GM19395 (cell line): ENCODE measurements around the gene CADPS.

ENCODE experiments used
- ATAC-seq: cut with Tn5 transposase; IDR thresholded peaks from one replicate; pipeline ENCODE4 v1.9.1; 2021; ENCODE audit warnings: mild to moderate bottlenecking, moderate library complexity; ENCODE audit not compliant: unreplicated experiment

Gene CADPS

DNA sequence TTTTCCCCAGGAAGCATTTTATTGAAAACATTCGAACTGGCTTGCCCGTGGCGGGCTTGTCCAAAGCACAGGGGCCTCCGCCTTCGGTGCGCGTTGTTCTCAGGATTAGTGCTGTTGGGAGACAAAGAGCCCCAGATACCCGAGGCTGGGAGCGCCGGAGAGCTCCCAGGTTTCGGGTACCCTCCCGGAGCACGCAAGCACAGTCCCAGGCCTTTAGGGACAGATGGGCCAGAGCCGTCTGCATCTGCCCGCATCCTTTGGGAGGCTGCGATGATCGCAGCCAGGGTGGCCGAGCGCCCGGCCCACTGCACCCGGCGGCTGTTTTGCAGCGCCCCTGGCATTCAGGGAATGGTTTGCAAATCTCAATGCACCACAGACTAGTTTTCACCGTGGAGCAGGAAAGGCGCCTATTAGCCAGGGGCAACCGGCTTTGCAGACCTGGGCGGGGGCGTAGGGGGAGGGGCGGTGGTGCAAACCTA lies 496.9 kb downstream of the CADPS start:
- ATAC-seq, result no peak

DNA sequence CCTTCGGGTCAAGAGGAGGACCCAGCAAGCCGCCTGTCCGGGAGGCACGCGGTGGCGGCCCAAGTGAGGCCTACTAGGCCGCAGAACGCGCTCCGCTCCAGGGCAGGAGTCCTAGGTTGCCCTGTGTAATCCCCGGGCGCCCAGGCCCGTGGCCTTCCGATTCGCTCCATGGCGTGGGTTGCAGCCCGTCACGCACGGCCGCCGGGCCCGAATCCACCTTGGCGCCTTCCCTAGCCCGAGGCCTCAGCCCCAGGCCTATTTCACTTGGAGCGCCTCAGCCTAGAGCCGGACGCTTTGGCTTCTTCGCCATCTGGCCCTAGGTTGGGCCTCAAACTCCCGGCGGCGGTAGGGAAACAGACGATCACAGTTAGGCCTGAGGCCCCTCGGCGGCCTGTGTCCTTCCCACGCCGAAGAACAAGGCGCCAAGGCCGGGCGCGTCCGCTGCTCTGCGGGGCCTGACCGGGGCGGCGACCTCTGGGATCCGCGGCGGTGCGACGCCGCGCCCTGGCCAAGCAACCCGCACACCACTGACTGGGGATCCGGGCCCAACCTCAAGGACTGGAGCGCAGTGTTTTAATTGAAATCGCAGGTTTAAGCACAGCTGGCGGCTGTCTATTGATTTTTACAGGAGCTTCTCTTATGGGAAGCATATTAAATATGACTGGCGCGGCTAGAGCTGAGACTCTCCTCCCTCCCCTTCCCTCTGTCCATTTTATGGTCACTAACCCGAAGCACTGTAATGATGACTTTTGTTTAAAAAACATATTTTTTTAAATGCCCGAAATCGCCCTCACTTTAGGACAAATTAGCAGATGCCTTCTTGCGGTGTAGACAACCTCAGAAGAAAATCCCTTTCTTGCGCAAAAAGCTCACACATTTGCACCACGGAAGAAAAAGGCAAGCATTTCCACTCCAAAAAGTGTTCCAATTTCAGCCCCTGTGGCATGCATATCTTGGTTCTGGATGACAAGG lies 498.0 kb downstream of the CADPS start:
- no peak for ATAC-seq

DNA sequence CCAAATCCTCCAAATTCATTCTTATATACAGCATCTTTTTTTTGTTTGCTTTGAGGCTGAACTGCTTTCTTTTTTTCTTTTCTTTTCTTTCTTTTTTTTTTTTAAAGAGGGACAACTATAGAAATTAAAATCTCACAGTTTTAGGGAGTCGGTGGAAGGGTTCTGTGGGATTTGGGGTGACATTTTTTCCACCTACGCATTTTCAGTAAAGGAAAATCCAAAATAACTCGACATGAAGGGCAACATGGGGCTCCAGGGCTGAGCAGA lies 498.8 kb downstream of the CADPS start:
- ATAC-seq, result no peak

DNA sequence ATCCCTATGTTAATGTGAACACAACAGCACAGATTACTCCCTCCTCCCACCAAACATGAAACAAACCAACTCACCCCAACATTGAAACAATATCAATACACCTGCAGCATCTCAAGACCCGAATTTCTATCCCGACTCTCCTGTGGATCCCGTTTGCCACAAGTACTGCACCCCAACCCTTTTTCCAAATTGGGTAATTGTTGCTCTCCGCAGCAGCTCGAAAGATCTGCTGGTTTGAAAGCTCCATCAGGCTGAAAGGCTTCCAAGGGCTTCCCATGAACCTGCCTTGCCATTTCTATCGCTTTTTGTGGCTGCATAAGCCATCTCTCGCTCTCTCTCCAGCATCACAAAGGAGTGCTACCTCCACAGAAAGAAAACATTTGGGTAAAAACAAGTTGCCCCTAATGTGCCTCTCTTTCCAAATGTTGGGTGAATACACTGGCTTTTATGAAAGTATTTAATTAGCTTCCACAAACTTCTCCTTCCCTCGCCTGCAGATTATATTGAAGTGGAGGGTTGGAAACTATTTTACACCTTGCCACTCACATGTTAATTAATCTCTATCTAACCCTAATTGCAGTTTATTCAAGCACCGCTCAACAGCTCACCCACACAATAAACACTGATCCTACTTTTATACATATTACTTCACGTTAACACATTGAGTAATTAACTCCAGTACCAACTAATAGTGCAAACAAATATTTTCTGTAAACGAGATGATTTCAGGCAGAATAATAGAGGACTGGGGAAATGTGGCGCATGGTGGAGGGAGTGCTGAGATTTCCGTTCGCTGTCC lies 499.4 kb downstream of the CADPS start:
- no peak for ATAC-seq

DNA sequence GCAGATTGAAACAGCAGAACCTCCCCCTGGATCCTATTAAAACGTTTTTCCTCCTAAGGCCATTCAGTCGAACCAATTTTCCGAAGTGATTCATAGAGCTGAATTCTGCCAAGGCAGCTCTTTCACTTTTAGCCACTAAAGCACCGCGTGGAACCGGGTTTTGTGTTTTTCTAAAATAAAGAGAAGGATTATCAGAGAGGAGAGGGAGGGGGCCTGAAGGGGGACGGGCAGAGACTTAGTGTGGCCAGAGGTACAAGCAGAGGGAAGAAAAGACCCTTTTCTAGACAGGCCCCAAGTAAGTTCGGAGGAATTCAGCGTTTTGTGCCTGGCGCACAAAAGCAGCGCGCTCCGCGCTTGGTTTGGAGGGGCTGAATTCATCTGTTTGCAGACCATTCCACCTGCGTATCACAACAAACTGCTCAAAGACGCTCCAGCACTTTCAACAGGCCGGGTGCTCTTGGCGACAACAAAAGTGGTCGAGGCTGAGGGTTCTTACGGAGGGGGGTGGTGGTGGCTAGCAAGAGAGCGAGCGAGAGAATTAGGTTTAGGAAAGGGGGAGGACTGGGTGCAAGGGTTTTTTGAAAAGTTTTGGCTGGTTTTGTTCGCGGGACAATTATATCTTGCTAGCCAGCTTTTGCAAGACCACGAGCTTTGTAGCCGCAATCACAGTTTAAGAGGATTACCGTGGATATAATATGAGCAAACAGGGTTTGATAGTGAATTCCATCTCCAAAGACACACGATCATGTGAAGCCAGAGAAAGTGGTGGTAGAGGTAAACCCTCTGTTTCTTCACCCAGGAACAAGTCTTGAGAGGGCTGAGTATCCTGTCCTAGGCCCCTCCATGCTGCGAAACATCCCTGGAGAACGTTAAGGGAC lies 500.6 kb downstream of the CADPS start:
- ATAC-seq, result no peak

DNA sequence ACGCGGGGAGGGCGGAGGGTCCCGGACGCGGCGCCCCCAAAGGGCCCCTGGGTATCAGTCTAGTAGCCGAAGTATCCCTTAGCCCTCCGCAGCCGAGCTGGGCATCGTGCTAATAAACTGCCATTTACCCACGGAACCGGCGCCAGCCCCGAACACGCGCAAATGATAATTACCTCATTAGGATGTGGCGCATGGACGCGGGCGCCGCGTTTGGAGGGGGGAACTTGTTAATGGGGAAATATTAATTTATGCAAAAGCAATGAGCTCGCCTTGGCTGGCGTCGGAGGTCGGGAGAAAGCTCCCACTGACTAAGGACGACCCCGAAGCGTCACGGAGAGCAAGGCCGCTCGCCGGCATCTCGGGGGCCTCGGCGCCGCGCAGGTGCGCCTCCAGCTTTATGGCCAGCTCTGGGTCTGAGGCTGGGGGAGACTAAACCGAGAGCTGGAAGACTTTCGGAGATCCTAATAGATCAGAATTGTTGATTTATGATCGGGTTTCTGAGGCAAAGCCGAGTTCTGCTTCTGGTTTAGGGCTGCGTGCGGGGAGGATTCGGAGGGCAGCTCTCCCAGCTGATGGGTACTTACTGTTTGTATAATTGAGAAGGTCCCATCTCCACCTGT lies 501.4 kb downstream of the CADPS start:
- no peak for ATAC-seq

DNA sequence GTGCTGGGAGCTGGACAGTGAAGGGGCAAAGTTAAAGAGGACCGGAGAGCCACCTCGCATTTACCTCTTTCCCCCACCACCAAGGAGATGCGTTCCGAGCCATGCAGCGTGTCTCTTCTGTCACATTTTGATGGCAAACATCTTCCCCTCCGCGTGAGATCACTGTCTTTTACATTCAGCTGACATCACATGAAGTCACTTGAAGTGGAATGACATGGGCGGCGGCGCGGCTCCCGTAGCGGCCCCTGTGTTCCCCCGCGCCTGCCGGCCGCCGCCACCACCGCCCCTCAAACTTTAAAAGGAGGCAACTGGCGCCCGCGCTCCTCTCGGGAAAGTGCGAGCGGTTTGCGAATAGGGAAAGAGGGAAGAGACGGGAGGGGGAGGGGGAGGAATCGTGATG lies 502.0 kb downstream of the CADPS start, which contains the start of gene FEZF2:
Gene FEZF2, minus strand, starts transcription at position 336 of the 400 bp plus-strand sequence. CDS start 682 bp downstream, outside the sequence.
- no peak for ATAC-seq

DNA sequence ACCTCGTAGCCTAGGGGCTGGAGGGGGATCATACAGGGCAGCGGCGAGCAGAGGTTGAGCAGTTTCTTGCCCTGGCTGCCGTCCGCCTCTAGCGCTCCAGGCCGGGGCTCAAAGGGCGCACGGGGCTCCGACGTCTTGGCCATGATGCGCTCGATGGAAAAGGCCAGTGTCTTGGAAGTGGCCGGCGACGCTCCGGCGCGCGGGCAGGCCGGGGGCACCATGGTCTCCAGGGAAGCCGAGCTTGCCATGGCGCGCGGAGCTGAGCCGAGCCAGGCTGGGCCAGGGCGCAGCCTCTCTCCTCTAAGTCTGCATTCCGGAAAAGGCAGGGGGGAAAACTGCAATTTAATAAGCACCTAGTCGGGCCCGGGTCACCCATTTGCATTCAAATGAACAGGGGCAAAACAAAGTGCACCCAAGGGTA lies 502.6 kb downstream of the CADPS start:
- no peak for ATAC-seq

DNA sequence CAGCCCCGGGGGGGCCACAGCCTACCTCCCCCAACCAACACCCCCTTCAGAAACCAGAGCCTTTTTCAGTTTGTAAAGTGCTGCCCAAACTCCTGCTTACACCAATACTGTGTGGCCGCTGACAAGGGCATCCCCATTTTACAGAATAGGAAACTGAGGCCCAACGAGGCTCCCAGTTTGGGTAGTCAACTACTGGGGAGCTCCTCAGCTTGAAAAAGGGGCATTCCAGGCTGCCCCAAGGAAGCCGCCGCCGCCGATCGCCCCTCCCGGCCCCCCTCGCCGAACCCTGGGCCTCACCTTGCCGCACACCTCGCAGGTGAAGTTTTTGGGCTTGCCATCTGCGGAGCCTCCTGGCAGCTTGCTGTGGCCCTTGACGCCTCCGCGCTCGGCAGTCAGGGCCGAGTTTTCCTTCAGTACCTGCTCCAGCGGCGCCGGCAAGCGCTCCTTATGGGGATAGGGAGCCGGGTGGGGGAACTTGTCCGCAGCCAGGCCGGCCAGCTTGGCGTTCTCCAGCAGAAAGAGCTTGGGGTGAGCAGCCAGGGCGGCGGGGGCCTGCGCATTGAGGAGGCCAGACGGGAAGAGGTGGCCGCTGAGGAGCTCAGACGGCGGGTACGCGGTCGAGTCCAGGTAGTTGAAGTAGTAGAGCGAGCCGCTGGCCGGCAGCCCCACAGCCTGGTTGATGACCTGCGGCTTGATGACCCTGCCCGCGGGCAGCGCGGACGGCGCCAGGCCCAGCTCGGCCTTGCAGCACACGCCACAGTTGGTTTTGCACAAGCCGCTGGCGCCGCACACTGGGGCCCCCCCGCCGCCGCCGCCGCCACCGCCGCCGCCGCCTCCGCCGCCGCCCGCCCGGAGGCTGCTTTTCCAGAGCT lies 503.3 kb downstream of the CADPS start:
- no peak for ATAC-seq

DNA sequence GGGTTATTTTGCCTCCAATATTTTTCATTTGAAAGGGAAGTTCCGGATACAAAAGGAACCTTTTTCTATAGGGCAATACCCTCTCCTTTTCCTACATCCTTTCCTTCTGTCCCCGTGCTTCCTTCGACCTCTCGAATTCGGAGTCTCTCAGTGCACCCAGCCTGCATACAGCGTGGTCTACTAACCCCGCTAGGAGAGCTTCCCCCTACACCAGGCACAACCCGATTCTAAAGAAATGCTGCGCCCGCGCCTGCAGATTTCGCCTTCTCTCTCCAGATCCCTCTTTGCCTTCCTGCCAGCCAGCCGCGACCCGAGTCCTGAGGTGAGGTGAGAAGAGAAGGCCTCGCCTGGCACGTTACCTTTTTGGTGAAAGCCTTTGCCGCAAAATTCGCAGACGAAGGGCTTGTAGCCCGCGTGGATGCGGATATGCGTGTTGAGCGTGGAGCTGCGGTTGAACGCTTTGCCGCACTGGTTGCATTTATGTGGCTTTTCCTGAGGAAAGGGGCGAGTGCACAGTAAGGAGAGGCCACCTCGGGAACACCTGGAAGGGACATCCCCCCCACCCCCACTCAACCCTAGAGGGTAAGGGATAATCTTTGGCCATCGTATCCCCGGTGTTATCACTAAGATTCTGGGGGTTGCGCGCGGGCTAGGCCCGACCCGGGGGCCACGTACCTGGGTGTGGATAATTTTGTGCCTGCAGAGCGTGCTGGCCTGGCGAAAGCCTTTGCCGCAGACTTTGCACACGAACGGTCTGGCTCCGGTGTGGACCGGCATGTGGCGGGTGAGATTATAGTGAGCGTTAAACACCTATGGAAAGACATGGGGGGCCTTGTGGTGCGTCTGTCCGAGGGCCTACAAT lies 504.1 kb downstream of the CADPS start:
- no peak for ATAC-seq

DNA sequence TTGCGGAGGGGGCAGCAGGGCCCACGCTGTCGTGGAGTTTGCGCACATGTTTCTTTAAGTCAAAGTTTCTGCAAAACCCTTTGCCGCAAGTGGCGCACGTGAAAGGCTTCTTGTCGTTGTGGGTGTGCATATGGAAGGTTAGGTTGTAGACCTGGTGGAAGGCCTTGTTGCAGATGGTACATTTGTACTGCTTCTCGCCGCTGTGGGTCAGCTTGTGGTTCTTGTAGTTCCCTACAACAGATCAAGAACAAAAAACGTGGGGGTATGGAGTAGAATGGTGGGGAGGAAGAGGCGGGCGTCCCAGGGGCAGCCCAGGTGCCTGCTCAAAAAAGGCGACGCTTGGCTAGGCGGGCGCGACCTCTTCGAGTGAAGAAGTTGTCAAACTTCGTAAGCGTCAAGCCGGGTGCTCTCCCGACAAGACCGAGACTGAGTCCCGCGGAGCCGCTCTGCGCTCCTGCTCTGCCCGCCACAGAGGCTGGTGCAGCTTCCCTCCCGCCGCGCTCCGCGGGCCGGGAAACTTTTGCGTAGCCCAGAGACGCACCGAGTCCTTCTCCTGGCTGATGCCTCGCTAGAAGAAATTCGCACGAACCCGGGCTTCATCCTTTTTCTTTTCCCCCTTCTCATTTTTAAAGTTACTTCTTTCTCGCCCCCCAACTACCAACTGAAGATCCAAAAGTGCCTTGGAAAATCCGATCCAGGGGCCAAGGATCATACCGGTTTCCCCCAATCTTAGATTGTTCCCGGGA lies 504.9 kb downstream of the CADPS start:
- ATAC-seq, result no peak

DNA sequence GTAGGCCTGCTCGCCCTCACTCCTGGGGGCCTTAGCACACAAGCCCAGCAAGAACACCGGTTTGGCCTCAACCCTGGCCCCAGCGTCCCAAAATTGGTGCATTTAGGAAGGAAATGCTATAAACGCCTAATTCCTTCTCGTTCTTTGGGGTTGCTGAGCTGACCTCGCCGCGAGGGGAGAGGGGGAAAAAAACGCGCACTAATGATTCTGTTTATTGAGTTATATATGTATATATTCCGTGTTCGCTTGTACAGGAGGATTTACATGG lies 505.8 kb downstream of the CADPS start:
- ATAC-seq, result no peak

DNA sequence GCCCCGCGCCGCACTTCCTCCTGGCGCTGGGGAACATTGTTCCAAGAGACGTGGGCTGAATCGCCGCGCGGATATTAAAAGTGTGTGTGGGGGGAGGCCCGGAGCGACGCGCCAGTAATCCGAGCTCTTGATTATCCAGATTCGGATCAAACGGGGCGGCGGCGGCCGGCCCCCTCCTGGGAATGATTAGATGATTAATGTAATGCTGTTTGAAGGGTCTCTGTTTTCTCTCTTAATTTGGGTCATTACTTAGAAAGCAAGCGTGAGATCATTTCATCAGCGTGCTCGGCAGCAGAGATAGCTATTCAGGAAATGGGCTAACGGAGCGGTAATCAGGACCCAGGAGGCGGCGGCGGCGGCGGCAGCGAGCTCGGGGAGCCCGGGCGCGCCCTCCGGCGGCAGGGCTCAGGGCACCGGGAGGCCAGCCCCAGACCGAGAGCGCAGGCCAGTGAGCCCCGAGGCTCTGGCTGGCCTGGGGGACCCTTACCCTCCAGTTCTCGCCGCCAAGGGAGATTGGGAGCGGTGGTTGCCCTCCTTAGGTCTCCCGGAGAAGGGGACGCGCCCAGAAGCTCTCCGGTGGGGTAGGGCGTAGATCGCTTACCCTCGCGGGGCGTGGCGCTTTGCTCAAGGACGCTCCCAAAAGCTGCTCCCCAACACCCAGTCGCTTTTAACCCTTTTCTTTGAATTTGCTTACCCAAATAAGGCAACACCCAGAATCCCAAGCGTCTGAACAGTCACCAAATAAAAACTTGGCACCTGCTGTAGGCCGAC lies 506.3 kb downstream of the CADPS start:
- ATAC-seq, result no peak

DNA sequence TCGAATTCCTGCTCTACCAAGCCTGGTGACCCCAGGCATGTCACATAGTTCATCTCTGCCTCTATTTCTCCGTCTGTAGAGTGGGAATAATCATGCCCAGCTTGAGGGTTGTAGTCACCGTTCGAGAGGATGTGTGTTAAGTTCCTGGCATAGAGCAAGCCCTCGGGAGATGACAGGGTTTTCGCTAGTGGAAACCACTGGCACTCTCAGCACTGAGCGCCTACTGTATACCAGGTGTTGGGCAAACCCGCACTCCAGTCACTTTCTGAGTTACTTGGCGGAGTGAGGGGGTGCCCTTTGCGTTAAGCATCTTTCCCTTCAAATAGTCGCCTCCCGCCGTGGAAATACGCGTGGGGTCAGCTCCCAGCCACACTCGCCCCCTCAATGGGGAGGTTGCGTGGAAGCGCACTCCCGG lies 506.9 kb downstream of the CADPS start:
- ATAC-seq, result no peak

DNA sequence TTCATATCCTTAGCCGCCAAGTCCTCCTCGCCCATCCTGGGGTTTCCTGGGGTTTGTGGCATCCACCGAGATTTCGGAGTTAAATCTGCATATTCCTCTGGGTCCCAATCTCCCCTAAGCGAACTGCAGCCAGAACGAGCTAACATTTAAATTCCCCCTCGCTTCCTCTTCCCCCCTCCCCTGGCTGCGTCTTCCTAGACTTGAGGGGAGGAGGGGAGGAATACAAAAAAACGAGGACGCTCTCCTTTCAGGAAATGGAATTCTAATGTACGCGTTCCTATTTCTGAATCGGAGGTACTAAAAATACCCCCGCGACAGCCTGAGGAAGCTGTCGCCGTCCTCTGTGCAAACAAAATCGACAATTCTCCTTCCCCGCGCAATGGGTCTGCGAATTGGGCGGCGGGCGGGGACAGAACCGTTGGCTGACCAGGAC lies 507.4 kb downstream of the CADPS start:
- ATAC-seq, result no peak

DNA sequence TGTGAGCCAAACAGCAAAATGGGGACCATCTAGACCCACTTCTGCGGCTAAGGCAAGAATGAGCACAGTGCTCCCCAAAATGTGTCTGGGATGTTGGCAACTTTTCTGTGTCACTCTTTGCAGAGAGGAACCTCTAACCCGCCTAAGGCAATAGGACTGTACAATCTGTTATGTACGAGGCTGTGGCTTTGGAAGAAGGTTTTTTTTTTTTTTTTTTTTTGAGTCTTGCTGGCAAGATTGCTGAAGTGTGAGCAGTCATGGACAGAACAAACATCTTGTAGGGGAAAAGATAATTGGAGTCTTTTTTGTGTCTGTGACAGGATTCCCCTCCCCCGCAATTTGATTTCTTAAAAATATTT lies 509.1 kb downstream of the CADPS start:
- ATAC-seq, result no peak

DNA sequence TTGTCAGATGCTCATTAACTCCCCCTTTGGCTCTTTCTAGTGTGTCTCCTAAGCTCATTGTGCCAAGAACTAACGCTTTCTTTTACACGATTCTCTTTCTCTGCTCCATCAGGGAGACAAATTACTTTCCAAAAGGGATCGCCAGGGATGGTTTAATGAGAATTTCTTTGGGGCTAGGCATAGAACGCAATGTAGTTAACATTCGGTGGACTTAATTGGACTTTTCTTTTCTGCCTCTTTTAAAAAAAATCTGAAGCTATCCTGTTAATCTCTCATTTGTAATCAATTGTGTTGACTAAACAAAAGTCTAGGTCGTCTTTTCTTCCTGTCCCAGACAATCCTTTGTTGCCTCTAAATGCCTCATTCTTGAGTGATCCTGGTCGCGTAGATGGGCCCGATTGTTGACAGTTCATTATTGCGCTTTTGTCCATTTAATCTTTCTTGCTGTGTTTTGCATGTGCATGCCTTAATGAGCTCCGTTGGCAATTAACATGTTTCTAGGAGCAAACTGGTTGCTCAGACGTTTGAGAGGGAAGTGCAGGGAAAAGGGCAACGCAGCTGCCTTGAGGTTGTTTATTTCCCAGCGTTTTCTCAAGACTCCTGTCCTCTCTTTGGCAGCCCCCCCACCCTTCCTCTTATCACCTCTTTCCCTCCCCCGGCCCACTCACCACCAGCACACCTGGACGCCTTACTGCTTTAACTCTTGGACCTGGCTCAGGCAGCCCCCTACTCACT lies 509.7 kb downstream of the CADPS start:
- ATAC-seq, result no peak
